ENCODE results near the gene VAMP7. TPM values are rescaled to one million over a fixed set of nuclear protein-coding genes. Genes with fewer than 3 reads are reported as not detected.
A peak's percentile ranks its signal among the peaks of the same experiment; 100 is the strongest.

Gene VAMP7
- total and polyA plus RNA-seq, 9 of the 15 experiments (the other 6 are each of a cell fraction or from before 2014, with no cell fraction given): 38.4 to 100 (median 67.7) TPM

DNA sequence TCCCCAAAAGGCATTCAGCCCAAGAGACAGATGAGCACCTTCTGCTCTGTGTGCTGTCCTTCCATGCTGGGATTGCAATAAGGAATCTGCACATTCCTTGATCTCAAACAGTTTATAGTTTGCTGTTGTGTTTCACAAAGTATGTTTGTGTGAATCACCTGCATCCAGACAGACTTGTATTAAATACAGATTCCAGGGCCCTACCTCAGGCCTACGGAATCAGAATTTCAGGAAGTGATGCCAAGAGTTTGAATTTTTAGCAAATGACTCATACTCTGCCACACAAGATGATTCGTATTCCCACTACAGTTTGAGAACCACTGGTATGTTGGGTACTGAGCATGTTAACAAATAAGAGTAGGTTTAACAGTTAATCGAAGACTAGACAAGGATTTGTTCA, 7.0 kb downstream of the VAMP7 start:
- no peak overlapping the region for H3K4me2 ChIP-seq (ENCODE audit: insufficient read depth, low read length)
- WGBS (ENCODE audit: insufficient coverage, low coverage, missing lambda C conversion rate): 37% methylated on average over 3 of the region's 3 CpGs
- H3K36me3 ChIP-seq (ENCODE audit: control insufficient read depth, insufficient read depth, low read length): peaks cover 83% of the 10 kb centered on the region
- no peak overlapping the region for H3K4me3 ChIP-seq
- ChIA-PET POLR2A (no interaction called here), CTCF (ENCODE audit: low intra/inter-chr PET ratio) (no interaction called here)
- no peaks in the 10 kb centered on the region for H3K27me3 ChIP-seq (ENCODE audit: control insufficient read depth in 2 of 2, insufficient read depth in 2 of 2, low read length in 2 of 2)
- no peaks in the 10 kb centered on the region for H3K9me3 ChIP-seq (replicated peaks; ENCODE audit: control insufficient read depth, insufficient read depth, low read depth, low read length)
- H3K4me1 ChIP-seq (replicated peaks in 1 of 2; ENCODE audit: control insufficient read depth in 2 of 2, insufficient read depth in 2 of 2, low read length in 2 of 2): peaks cover 4 to 29% of the 10 kb centered on the region in 2 experiments; a peak in 3 of 5 replicates
- peak overlapping the region; percentile 56; the same call in 2 of the 3 replicates for H3K27ac ChIP-seq (ENCODE audit: extremely low read depth, low read depth, low read length)
- BruUV-seq (replicated peaks): no TSS peak
- intact Hi-C loops (cut with micrococcal nuclease) (no loop called here), in situ Hi-C loops (cut with MboI) (no loop called here)
- peak in 1 of 4 experiments; percentile 14 for DNase-seq (ENCODE audit: extremely low read depth in 1 of 4, low spot score in 3 of 4)
- H3K9ac ChIP-seq (ENCODE audit: insufficient read depth in 1 of 2, low read depth in 2 of 2, low read length in 2 of 2): no peak overlapping the region
- H2AFZ ChIP-seq (ENCODE audit: low read depth, low read length): no peak overlapping the region
- no peaks in the 10 kb centered on the region for H3K9me1 ChIP-seq (ENCODE audit: control insufficient read depth, insufficient read depth, low read length)
- ATAC-seq: peak; percentile 53; the same call in 1 of the 3 replicates
- 0 out of 2 replicates have a peak, but pooled peaks cover 2% of the 10 kb centered on the region for H4K20me1 ChIP-seq (replicated peaks; ENCODE audit: control insufficient read depth, insufficient read depth, low read length)
- H3K79me2 ChIP-seq (ENCODE audit: control insufficient read depth, insufficient read depth, low read length): peaks cover 70% of the 10 kb centered on the region
- no peak for FAIRE-seq
- TF ChIP-seq JUND (IDR thresholded peaks at IDR 0.05; ENCODE audit: borderline replicate concordance, low read depth, low read length) (peak; percentile 85), JUND (tag; IDR thresholded peaks at IDR 0.05; ENCODE audit: borderline replicate concordance, low read depth, low read length) (peak; percentile 91; the same call in 2 of the 3 replicates), ELF1 (tag; IDR thresholded peaks at IDR 0.05) (peak; percentile 74), ETV6 (IDR thresholded peaks at IDR 0.05; ENCODE audit: borderline replicate concordance in 1 of 2, low read depth in 2 of 2, low read length in 1 of 2) (no peak), ETV6 (CRISPR knock-in tag; IDR thresholded peaks at IDR 0.05; ENCODE audit: borderline replicate concordance) (no peak), KDM4B (IDR thresholded peaks at IDR 0.05; ENCODE audit: borderline replicate concordance in 2 of 2, low read depth in 1 of 2) (no peak), NFE2 (IDR thresholded peaks at IDR 0.05; ENCODE audit: low read depth) (no peak), SMARCA4 (IDR thresholded peaks at IDR 0.05) (peak; percentile 49; the same call in 1 of the 2 replicates), SIRT6 (IDR thresholded peaks at IDR 0.05; ENCODE audit: low read depth, low read length) (no peak), MEF2A (IDR thresholded peaks at IDR 0.05; ENCODE audit: control insufficient read depth, low read depth, low read length) (peak; percentile 73)
- TF ChIP-seq, protein P1, sequence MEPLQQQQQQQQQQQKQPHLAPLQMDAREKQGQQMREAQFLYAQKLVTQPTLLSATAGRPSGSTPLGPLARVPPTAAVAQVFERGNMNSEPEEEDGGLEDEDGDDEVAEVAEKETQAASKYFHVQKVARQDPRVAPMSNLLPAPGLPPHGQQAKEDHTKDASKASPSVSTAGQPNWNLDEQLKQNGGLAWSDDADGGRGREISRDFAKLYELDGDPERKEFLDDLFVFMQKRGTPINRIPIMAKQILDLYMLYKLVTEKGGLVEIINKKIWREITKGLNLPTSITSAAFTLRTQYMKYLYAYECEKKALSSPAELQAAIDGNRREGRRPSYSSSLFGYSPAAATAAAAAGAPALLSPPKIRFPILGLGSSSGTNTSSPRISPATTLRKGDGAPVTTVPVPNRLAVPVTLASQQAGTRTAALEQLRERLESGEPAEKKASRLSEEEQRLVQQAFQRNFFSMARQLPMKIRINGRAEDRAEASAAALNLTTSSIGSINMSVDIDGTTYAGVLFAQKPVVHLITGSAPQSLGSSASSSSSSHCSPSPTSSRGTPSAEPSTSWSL (CRISPR knock-in tag; IDR thresholded peaks at IDR 0.05; ENCODE audit: borderline replicate concordance): no peak
- TF ChIP-seq, protein P2, sequence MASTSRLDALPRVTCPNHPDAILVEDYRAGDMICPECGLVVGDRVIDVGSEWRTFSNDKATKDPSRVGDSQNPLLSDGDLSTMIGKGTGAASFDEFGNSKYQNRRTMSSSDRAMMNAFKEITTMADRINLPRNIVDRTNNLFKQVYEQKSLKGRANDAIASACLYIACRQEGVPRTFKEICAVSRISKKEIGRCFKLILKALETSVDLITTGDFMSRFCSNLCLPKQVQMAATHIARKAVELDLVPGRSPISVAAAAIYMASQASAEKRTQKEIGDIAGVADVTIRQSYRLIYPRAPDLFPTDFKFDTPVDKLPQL (IDR thresholded peaks at IDR 0.05; ENCODE audit: extremely low read depth, insufficient read length): no peak
